Smooth muscle cell (in vitro differentiated cells): ENCODE data around the gene BCL11B. TPM values are rescaled to one million over a fixed set of nuclear protein-coding genes. Genes with fewer than 3 reads are reported as not detected.

Source experiments
- DNase-seq: peaks from one replicate; lab custom pipeline; 2025; ENCODE audit not compliant: unreplicated experiment; lab: John Stamatoyannopoulos, UW
- H2AFZ ChIP-seq: fragments of 200-600 bp; sonication (generic); 2 replicates; pipeline ENCODE4 v1.6.0; 2016; ENCODE audit warnings: antibody characterized with exemption, low read depth, mild to moderate bottlenecking
- H3F3A ChIP-seq: fragments of 200-600 bp; sonication (generic); 2 replicates; pipeline ENCODE4 v1.6.0; 2017; ENCODE audit warnings: antibody characterized with exemption, low read depth
- H3K27ac ChIP-seq: fragments of 200-600 bp; sonication (generic); 2 replicates; pipeline ENCODE4 v1.5.1; 2016; ENCODE audit warnings: low read depth, mild to moderate bottlenecking
- H3K27me3 ChIP-seq: fragments of 200-600 bp; sonication (generic); 2 replicates; pipeline ENCODE4 v1.6.1; 2016; ENCODE audit warnings: low read depth, mild to moderate bottlenecking
- H3K36me3 ChIP-seq: fragments of 200-600 bp; sonication (generic); 2 replicates; pipeline ENCODE4 v1.5.1; 2016; ENCODE audit warnings: low read depth
- H3K4me1 ChIP-seq: fragments of 200-600 bp; sonication (generic); 2 replicates; pipeline ENCODE4 v1.5.1; 2016; ENCODE audit warnings: low read depth
- H3K4me2 ChIP-seq: fragments of 200-600 bp; sonication (generic); 2 replicates; pipeline ENCODE4 v1.6.0; 2016; ENCODE audit warnings: mild to moderate bottlenecking
- H3K4me3 ChIP-seq: fragments of 200-600 bp; sonication (generic); 2 replicates; pipeline ENCODE4 v1.5.1; 2016; ENCODE audit warnings: mild to moderate bottlenecking
- H3K79me2 ChIP-seq: fragments of 200-600 bp; sonication (generic); 2 replicates; pipeline ENCODE4 v1.6.0; 2016; ENCODE audit warnings: low read depth, mild to moderate bottlenecking
- H3K9ac ChIP-seq: fragments of 200-600 bp; sonication (generic); 2 replicates; pipeline ENCODE4 v1.6.0; 2016; ENCODE audit warnings: low read depth
- H3K9me3 ChIP-seq: fragments of 200-600 bp; sonication (generic); replicated peaks from 2 replicates; pipeline ENCODE4 v1.5.1; 2016; ENCODE audit warnings: low read depth
- H4K20me1 ChIP-seq: fragments of 200-600 bp; sonication (generic); 2 replicates; pipeline ENCODE4 v1.6.0; 2016; ENCODE audit warnings: low read depth
- CTCF ChIP-seq: fragments of 200-600 bp; sonication (generic); IDR thresholded peaks from 2 replicates; pipeline ENCODE4 v1.5.1; 2017; ENCODE audit warnings: borderline replicate concordance, mild to moderate bottlenecking, antibody characterized with exemption; ENCODE audit not compliant: insufficient read depth, poor library complexity, severe bottlenecking
- WGBS: methylation state at CpG from one replicate; pipeline ENCODE4 v1.1.7; 2016; ENCODE audit warnings: low lambda C conversion rate; 5-methylcytosine and 5-hydroxymethylcytosine counted together
- polyA plus RNA-seq: library from polyadenylated mRNA; unstranded; fragments of >200 nt; fragmentation: Nextera tagmentation; extraction: Ambion mirVana; gene quantifications from 2 replicates; pipeline ENCODE4 v1.2.1, GENCODE V29; 2016
- total RNA-seq: library from RNA; depleted of rRNA; stranded (reverse); fragments of >200 nt; gene quantifications from 2 replicates; pipeline ENCODE4 v1.2.3, GENCODE V29; 2014

BCL11B gene
- total and polyA plus RNA-seq, 2 experiments from 2014 or later = 0.56 to 3.0 TPM

GRCh38 chr14:99267837-99268781, 3.9 kb downstream of the BCL11B start:
- Histone ChIP-seq H3K27me3 (no peaks in the 10 kb centered on the region), H3K4me3 (no peak overlapping the region), H3K9me3 (no peaks in the 10 kb centered on the region), H3F3A (peaks cover 7% of the 10 kb centered on the region), H3K79me2 (peaks cover 21% of the 10 kb centered on the region), H3K4me2 (peak overlapping the region; percentile 97), H3K27ac (no peak overlapping the region), H4K20me1 (peaks cover 11% of the 10 kb centered on the region), H3K4me1 (peaks cover 23% of the 10 kb centered on the region), H3K36me3 (no peaks in the 10 kb centered on the region), H2AFZ (no peak overlapping the region), H3K9ac (no peak overlapping the region)
- no peak for TF ChIP-seq CTCF
- no peak for DNase-seq
- WGBS = 40% methylated on average over 16 of the region's 16 CpGs

GRCh38 chr14:99267381-99267780, 4.6 kb downstream of the BCL11B start:
- Histone ChIP-seq H3K27ac (no peak overlapping the region), H2AFZ (no peak overlapping the region)

GRCh38 chr14:99266181-99267178, 5.5 kb downstream of the BCL11B start:
- H3K27ac ChIP-seq = no peak overlapping the region
- peak overlapping the region; percentile 45 for H3K4me3 ChIP-seq
- H3K4me2 ChIP-seq = peak overlapping the region; percentile 89
- H3K9me3 ChIP-seq = no peaks in the 10 kb centered on the region
- no peak overlapping the region for H3K9ac ChIP-seq
- H3K4me1 ChIP-seq = peaks cover 25% of the 10 kb centered on the region
- H4K20me1 ChIP-seq = peaks cover 11% of the 10 kb centered on the region
- H2AFZ ChIP-seq = peak overlapping the region; percentile 11
- peak; percentile 44 for DNase-seq
- H3K27me3 ChIP-seq = no peaks in the 10 kb centered on the region
- 20% methylated on average over 31 of the region's 31 CpGs for WGBS
- peaks cover 25% of the 10 kb centered on the region for H3K79me2 ChIP-seq
- peaks cover 7% of the 10 kb centered on the region for H3F3A ChIP-seq
- peak; percentile 99 for TF ChIP-seq CTCF
- no peaks in the 10 kb centered on the region for H3K36me3 ChIP-seq

More at GRCh38 chr14:99267381-99267780, 4.6 kb downstream of the BCL11B start:
- WGBS = 77% methylated on average over 4 of the region's 4 CpGs
- no peaks in the 10 kb centered on the region for H3K9me3 ChIP-seq
- no peak for DNase-seq
- no peaks in the 10 kb centered on the region for H3K27me3 ChIP-seq
- H3K79me2 ChIP-seq = peaks cover 25% of the 10 kb centered on the region
- H3K4me1 ChIP-seq = peaks cover 21% of the 10 kb centered on the region
- H3K4me3 ChIP-seq = no peak overlapping the region
- H3F3A ChIP-seq = peaks cover 7% of the 10 kb centered on the region
- TF ChIP-seq CTCF = no peak
- peaks cover 11% of the 10 kb centered on the region for H4K20me1 ChIP-seq
- H3K4me2 ChIP-seq = no peak overlapping the region
- no peaks in the 10 kb centered on the region for H3K36me3 ChIP-seq
- H3K9ac ChIP-seq = no peak overlapping the region
